Smooth muscle cell (in vitro differentiated cells): Measurements from ENCODE around the gene CHCHD10. TPM values are rescaled to one million over a fixed set of nuclear protein-coding genes. Genes with fewer than 3 reads are reported as not detected.
A peak's percentile ranks its signal among the peaks of the same experiment; 100 is the strongest.

Source experiments
- DNase-seq: peaks from one replicate; lab custom pipeline; 2025; ENCODE audit not compliant: unreplicated experiment; lab: John Stamatoyannopoulos, UW
- H2AFZ ChIP-seq: fragments of 200-600 bp; sonication (generic); 2 replicates; pipeline ENCODE4 v1.6.0; 2016; ENCODE audit warnings: antibody characterized with exemption, low read depth, mild to moderate bottlenecking
- H3F3A ChIP-seq: fragments of 200-600 bp; sonication (generic); 2 replicates; pipeline ENCODE4 v1.6.0; 2017; ENCODE audit warnings: antibody characterized with exemption, low read depth
- H3K27ac ChIP-seq: fragments of 200-600 bp; sonication (generic); 2 replicates; pipeline ENCODE4 v1.5.1; 2016; ENCODE audit warnings: low read depth, mild to moderate bottlenecking
- H3K27me3 ChIP-seq: fragments of 200-600 bp; sonication (generic); 2 replicates; pipeline ENCODE4 v1.6.1; 2016; ENCODE audit warnings: low read depth, mild to moderate bottlenecking
- H3K36me3 ChIP-seq: fragments of 200-600 bp; sonication (generic); 2 replicates; pipeline ENCODE4 v1.5.1; 2016; ENCODE audit warnings: low read depth
- H3K4me1 ChIP-seq: fragments of 200-600 bp; sonication (generic); 2 replicates; pipeline ENCODE4 v1.5.1; 2016; ENCODE audit warnings: low read depth
- H3K4me2 ChIP-seq: fragments of 200-600 bp; sonication (generic); 2 replicates; pipeline ENCODE4 v1.6.0; 2016; ENCODE audit warnings: mild to moderate bottlenecking
- H3K4me3 ChIP-seq: fragments of 200-600 bp; sonication (generic); 2 replicates; pipeline ENCODE4 v1.5.1; 2016; ENCODE audit warnings: mild to moderate bottlenecking
- H3K79me2 ChIP-seq: fragments of 200-600 bp; sonication (generic); 2 replicates; pipeline ENCODE4 v1.6.0; 2016; ENCODE audit warnings: low read depth, mild to moderate bottlenecking
- H3K9ac ChIP-seq: fragments of 200-600 bp; sonication (generic); 2 replicates; pipeline ENCODE4 v1.6.0; 2016; ENCODE audit warnings: low read depth
- H3K9me3 ChIP-seq: fragments of 200-600 bp; sonication (generic); replicated peaks from 2 replicates; pipeline ENCODE4 v1.5.1; 2016; ENCODE audit warnings: low read depth
- H4K20me1 ChIP-seq: fragments of 200-600 bp; sonication (generic); 2 replicates; pipeline ENCODE4 v1.6.0; 2016; ENCODE audit warnings: low read depth
- WGBS: methylation state at CpG from one replicate; pipeline ENCODE4 v1.1.7; 2016; ENCODE audit warnings: low lambda C conversion rate; 5-methylcytosine and 5-hydroxymethylcytosine counted together
- polyA plus RNA-seq: library from polyadenylated mRNA; unstranded; fragments of >200 nt; fragmentation: Nextera tagmentation; extraction: Ambion mirVana; gene quantifications from 2 replicates; pipeline ENCODE4 v1.2.1, GENCODE V29; 2016
- total RNA-seq: library from RNA; depleted of rRNA; stranded (reverse); fragments of >200 nt; gene quantifications from 2 replicates; pipeline ENCODE4 v1.2.3, GENCODE V29; 2014
- TF ChIP-seq, protein P1 (sequence below): fragments of 200-600 bp; sonication (generic); IDR thresholded peaks from 2 replicates; pipeline ENCODE4 v1.5.1; 2017; ENCODE audit warnings: borderline replicate concordance, mild to moderate bottlenecking, antibody characterized with exemption; ENCODE audit not compliant: insufficient read depth, poor library complexity, severe bottlenecking

The CHCHD10 gene
- total and polyA plus RNA-seq, 2 experiments from 2014 or later = 4.9 to 57.6 TPM

DNA sequence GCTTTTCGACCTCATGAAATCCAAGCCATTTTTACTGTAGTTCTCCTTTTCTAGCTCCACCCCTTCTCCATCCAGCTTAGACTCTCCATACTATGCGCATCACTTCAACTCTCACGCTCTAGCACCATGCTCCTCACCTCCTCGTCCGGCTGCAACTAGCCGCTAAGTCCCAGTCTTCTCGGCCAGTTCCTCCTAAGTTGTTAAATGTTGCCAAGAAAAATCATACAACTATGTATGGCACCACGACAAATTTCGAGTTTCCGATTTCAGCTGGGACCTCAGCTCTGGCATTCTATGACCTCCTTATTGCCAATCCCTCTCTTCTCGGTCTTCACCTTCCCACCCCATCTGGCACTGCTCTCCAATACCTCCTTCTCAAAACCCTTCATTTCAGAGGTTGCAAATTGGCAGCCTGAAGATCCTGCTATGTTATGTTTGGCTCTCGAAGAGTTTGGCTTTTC is 17.9 kb downstream of the CHCHD10 start:
- Histone ChIP-seq H3K4me3 (peak overlapping the region; percentile 94), H3K4me2 (peak overlapping the region; percentile 98), H3K9ac (peak overlapping the region; percentile 56), H3K36me3 (no peaks in the 10 kb centered on the region), H3K4me1 (peaks cover 11% of the 10 kb centered on the region), H3K27ac (no peak overlapping the region), H3K9me3 (no peaks in the 10 kb centered on the region), H3K27me3 (no peaks in the 10 kb centered on the region), H3F3A (no peaks in the 10 kb centered on the region), H3K79me2 (peaks cover 38% of the 10 kb centered on the region), H2AFZ (no peak overlapping the region), H4K20me1 (peaks cover 25% of the 10 kb centered on the region)
- no peak for DNase-seq
- TF ChIP-seq, protein P1, sequence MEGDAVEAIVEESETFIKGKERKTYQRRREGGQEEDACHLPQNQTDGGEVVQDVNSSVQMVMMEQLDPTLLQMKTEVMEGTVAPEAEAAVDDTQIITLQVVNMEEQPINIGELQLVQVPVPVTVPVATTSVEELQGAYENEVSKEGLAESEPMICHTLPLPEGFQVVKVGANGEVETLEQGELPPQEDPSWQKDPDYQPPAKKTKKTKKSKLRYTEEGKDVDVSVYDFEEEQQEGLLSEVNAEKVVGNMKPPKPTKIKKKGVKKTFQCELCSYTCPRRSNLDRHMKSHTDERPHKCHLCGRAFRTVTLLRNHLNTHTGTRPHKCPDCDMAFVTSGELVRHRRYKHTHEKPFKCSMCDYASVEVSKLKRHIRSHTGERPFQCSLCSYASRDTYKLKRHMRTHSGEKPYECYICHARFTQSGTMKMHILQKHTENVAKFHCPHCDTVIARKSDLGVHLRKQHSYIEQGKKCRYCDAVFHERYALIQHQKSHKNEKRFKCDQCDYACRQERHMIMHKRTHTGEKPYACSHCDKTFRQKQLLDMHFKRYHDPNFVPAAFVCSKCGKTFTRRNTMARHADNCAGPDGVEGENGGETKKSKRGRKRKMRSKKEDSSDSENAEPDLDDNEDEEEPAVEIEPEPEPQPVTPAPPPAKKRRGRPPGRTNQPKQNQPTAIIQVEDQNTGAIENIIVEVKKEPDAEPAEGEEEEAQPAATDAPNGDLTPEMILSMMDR = no peak
- 90% methylated on average over 12 of the region's 12 CpGs for WGBS

DNA sequence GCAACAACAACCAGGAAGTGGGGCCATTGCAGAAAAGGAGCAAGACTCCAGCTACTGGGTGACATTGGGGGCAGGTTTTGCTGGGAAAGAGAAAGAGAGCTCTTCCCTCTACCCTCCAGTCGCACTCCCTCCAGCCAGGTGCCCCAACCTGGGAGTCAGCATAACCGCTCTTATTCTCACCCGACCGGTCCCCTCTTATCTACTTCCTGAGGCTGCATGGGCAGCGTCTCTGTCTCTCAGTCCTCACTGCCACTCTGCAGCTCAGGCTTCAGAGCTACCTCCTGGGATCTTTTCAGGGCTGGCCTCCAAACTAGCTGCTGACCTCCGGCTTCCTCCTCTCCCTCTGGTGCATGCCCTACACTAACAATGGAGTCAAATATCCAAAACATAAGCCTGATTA is 22.0 kb downstream of the CHCHD10 start:
- H3K4me1 ChIP-seq = peaks cover 7% of the 10 kb centered on the region
- H3K27me3 ChIP-seq = no peaks in the 10 kb centered on the region
- H3K9me3 ChIP-seq = no peaks in the 10 kb centered on the region
- WGBS = 79% methylated on average over 6 of the region's 6 CpGs
- no peak overlapping the region for H3K4me2 ChIP-seq
- peaks cover 53% of the 10 kb centered on the region for H4K20me1 ChIP-seq
- TF ChIP-seq, protein P1 = no peak
- H3K27ac ChIP-seq = no peak overlapping the region
- H3K4me3 ChIP-seq = no peak overlapping the region
- H2AFZ ChIP-seq = no peak overlapping the region
- no peaks in the 10 kb centered on the region for H3F3A ChIP-seq
- peaks cover 9% of the 10 kb centered on the region for H3K36me3 ChIP-seq
- peaks cover 38% of the 10 kb centered on the region for H3K79me2 ChIP-seq
- no peak for DNase-seq
- H3K9ac ChIP-seq = no peak overlapping the region

- TF ChIP-seq, protein P1 = no peak
- Histone ChIP-seq H3K27me3 (no peaks in the 10 kb centered on the region), H3K79me2 (peaks cover 25% of the 10 kb centered on the region), H3F3A (no peaks in the 10 kb centered on the region), H3K9ac (no peak overlapping the region), H3K4me2 (no peak overlapping the region), H3K4me1 (no peaks in the 10 kb centered on the region), H3K9me3 (no peaks in the 10 kb centered on the region), H3K4me3 (no peak overlapping the region), H4K20me1 (peaks cover 53% of the 10 kb centered on the region), H3K27ac (no peak overlapping the region), H2AFZ (no peak overlapping the region), H3K36me3 (peaks cover 9% of the 10 kb centered on the region)
- DNase-seq = no peak
- 97% methylated on average over 14 of the region's 14 CpGs for WGBS
These were observed 23.3 kb downstream of the CHCHD10 start for GRCh38 chr22:23744485-23744884.

GRCh38 chr22:23744001-23744400 is 23.8 kb downstream of the CHCHD10 start:
- Histone ChIP-seq H3K27ac (no peak overlapping the region), H3K36me3 (peaks cover 9% of the 10 kb centered on the region), H3K79me2 (peaks cover 23% of the 10 kb centered on the region), H4K20me1 (peaks cover 53% of the 10 kb centered on the region), H3K9ac (no peak overlapping the region), H2AFZ (no peak overlapping the region), H3K4me2 (no peak overlapping the region), H3K4me3 (no peak overlapping the region), H3K27me3 (no peaks in the 10 kb centered on the region), H3F3A (no peaks in the 10 kb centered on the region), H3K9me3 (no peaks in the 10 kb centered on the region), H3K4me1 (no peaks in the 10 kb centered on the region)
- DNase-seq = no peak
- 97% methylated on average over 13 of the region's 13 CpGs for WGBS
- TF ChIP-seq, protein P1 = no peak
